Measurements from ENCODE around the gene NINJ1.

Gene NINJ1

DNA sequence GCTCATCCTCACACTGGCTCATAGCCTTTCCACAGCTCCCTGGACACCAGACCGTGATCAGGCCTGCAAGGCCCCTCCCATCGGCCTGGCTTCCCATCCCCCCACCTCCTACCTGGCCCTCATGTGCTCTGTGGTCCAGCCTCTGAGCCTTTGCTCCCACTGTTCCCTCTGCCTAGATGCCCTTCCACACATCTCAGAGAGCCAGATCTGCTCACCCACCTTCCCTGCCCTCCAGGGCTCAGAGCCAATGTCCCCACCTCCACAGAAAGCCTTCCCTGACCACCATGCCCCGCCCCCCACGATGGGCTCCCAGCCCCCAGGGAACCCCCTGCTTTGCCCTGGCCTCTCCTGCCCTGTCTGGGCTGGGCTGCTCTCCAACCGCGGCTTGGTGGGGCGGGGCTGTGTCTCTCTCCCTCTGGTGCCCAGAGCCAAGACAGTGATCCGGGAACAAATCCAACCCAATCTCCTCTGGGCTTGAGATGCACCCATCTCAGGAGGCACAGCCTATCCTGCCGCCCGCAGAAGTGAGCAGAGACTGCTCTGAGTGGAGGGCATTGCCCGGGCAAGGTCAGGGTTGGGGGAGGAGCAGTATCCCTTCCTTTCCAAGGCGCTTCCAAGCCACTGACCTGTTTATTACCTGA, 1.6 kb downstream of the NINJ1 start:
- no peak for DNase-seq (ENCODE audit: low read depth, low spot score)

DNA sequence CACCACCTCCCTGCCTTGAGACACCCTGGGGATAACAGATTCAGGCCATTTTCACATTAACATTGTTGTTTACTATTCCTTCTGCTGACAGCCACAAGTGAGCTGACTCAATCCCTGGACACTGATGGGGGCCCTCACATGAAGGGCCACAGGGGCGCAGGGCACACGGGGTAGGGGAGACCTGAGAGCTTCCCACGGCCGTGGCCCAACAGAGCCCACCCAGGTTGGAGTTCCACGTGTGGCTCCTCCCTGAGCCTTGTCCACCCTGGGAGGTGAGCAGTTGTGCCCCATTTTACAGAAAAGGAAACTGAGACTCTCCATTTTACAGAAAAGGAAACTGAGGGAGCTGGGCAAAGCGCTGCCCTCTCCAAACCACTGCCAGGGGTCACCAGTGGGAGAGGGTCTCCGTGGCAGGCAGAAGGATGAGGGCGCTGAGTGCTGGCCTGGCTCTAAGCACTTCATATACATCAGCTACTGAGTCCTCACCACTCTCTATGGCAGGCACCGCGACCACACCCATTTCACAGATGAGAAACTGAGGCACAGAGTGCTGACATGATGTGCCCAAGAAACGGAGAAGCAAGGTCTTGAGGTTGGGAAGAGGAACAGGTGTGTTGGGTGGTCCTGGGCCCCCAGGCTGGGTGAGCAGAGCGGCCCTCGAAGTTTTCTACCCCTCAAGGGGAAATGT, 2.3 kb downstream of the NINJ1 start:
- no peak for DNase-seq (ENCODE audit: low read depth, low spot score)

DNA sequence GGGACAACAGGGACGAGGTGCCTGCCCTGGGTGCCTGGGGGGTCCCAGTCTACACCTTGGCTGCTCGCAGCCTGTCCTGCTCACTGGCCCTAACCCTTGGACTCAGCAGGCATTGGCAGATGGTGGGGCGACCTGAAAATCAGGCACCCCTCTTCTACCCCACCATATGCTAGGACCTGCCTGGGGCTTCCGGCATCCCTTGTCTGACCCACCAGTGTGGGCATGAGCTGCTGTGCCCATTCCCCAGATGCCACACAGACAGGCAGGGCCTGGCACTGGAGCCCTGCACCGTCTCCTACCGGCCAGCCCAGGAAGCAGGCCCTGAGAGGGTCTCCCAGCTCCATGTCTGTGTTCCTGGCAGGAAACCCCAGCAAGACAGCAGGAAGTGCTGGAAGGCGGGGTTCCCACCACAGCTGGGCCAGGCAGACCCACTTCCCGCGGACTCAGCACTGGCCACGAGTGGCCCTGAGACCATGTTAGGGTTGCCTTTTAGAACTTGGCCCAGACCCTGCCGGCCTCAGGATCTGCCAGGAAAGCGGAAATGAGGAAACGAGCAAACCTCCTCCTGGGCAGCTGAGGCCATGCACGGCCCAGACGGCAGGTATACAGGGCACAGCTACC, 3.1 kb downstream of the NINJ1 start:
- no peak for DNase-seq (ENCODE audit: low read depth, low spot score)

DNA sequence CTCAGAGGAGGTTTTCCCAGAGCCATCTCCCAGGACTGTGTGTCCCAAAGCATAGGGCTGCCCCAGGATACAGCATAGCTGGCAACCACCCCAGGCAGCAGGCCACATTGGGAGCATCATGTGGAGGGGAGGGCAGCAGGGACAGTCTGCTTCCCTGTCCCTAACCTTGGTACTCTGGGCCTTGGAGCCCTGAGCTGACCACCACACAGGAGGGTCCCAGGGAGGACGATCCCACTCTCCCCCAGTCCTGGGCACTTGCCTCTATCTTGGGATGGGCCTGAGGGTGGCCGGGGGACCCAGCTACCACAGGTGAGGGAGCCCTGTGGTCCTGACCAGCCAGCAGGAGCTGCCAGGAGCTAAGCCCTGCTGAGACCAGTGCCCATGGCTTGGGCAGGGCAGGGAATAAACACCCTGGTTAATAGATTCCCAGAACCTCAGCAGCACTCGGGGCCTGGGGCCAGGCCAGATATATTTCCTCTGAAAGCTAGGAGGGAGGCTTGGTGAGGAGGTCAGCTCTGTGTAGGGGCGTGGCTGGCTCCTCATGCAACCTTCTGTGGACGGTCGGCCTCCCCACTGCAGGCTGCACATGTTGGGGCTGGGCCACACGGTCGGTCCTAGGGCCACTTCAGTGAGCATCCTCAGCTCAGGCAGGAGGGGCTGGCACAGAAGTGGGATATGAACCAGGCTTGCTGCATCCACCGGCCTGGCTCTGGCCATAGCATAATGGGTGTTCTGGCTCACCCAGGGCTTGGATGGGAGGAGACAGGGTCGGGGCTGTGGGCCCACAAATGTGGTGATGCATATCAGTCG, 4.2 kb downstream of the NINJ1 start:
- DNase-seq (ENCODE audit: low read depth, low spot score): no peak

DNA sequence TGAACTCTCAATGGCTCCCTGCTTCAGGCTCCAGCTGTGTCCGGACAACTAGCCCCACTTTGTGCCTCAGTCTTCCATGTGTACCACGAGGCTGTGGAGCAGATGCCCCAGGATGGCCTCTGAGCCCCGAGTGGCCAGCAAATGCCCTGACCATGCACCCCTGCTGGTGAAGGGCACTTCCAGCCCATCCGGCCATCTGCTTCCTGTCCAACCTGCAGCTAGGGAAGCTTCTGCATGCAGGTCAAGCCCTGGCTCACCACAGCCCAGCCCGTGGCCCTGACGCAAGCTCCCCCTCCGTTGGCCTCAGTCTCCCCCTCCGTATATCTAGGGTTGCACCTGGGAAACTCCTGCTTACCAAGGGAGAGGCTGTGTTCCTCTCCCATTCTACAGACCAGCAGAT, 4.8 kb downstream of the NINJ1 start:
- no peak for DNase-seq (ENCODE audit: low read depth, low spot score)

DNA sequence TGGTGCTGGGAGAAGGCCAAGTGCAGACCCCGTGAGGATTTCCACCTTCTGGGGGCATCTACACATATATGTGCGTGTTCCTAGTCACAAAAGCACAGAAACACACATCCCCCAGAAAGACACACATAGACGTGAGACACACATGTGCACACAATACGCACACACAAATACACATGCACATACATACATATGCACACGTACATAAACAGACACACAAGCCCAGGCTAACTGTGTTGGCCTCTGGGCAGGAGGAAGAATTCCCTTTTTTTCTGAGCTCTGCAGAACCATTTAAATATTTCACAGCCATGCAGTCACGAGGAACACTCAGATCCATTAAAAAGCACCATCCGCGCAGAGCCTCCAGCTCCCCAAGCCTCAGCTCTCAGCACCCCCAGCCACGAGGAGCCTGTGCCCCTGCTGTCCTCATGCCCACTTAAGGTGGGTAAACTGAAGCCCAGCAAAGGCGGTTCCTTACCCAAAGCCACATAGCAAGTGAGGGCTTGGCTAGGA, 5.3 kb downstream of the NINJ1 start:
- DNase-seq (ENCODE audit: low read depth, low spot score): no peak

DNA sequence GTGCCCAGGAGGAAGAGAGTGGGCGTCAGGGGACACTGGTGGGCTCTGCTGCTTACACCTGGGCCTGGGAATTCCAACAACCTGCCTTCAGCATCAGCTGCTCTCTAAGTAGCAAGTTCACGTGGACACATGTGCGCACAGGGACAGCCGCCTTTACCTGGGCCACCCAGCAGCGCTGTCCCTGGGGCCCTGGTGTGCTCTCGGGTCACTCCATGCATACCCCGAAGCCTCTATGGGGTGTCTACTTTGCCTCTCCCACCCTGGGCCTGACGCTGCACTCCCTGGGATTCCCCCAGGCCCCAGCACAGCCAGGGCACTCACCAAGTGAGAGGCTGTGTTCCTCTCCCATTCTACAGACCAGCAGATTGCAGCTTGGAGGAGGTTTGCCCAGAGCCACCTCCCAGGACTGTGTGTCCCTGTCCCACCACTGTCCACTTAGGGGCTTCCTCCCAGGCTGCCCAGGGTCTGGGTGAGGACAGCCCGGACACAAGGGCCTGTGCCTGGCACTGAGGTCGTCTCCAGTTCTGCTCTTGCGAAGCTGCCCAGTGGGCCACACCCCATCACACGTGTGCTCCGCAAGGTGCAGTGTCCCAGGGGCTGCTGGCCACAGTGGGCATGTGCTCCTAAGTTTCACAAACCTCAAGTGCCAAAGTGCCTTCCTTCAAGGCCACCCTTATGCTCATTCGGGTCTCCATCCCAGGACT, 5.9 kb downstream of the NINJ1 start:
- no peak for DNase-seq (ENCODE audit: low read depth, low spot score)

DNA sequence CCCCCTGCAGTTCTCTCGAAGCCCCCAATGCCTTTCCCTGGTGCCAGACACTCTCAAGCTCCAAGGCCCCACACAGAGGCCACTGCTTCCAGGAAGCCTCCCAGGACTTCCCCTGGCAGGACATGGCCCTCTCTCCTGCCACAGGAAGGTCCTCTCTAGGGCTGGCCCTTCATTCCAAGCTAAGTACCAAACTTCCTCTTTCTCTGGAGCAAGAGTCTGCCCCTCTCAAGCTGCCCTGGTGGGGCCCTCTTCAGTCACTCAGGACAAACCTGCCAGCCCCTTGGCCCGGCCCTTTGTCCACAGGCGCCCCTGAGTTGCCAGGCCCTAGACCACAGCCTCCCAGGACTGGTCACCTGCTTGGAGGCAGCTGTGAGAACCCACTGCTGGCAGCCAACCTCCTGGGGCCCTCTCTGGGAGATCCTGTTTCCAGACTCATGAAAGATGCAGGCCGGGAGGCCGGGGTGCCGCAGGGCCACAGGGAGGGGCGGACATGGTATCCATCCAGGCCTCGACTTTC, 6.6 kb downstream of the NINJ1 start:
- DNase-seq (ENCODE audit: low read depth, low spot score): no peak

DNA sequence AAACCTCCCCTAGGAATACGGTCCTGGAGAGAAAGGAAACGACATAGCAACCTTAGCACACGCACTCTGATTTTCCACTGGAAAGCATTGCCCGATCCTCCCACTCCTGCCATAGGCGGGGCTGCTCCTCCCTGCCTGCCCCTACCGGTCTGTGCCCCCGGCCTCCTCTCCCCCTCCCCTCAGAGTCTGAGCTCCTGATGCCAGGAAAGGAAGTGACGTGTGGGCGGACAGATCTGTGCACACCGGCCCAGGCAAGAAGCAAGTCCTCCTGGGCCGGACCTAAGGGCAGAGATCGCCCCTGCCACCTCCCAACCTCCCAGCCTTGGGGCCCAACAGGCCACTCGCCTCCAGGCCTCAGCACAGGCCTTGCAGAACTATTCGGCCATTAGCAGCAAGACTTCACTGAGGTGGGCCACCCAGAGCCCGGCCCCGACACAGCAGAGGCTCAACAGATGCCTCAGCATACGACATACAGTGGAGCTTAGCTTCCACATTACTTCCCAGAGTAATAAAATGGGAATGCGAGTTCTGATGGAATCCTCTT, 7.2 kb downstream of the NINJ1 start:
- DNase-seq (ENCODE audit: low read depth, low spot score): no peak

DNA sequence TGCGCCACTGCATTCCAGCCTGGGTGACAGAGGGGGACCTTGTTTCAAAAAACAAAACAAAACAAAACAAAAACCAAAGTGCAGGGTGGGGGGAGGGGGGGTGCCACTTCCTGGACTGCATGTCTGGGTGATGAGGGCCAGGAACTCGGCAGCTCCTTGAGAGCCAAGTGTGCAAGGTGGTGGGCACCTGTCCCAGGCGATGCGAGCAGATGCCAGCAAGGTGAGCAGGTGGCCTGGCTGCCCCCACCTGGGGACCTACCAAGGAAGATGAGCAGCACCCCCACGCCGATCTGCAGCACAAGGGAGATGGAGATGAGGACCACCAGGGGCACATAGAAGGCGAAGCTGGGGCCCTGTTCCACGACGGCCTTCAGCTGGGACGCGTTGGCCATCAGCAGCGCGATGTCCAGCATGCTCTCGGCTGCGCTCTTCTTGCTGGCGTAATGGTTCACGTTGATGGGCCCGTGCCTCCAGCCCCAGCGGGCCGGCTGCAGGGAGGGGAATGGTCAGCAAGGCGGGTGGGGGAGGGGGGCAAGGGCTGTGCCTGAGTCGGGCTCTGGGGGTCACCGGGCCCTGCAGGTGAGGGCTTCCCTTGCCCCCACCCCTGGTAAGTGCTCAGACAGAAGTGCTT, 7.8 kb downstream of the NINJ1 start:
- DNase-seq (ENCODE audit: low read depth, low spot score): no peak

DNA sequence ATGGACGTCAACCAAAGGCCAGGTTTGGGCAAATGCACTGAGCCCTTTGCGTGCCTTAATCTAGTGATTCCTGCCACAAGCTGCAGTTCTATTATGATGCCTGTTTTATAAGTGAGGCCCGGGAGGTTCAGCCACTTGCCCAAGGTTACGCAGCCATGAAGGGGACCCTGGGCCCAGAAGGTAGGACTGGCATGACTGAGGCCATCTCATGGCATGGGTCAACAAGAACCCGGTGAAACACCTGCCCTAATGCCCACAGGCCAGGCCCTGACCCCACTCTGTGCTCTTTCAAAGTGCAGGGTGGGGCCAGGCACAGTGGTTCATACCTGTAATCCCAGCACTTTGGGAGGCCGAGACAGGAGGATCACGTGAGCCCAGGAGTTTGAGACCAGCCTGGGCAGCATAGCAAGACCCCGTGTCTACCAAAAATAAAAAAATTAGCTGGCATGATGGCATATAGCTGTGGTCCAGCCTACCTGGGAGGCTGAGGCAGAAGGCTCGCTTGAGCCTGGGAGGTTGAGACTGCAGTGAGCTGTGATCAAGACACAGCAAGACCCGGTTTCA, 8.6 kb downstream of the NINJ1 start:
- DNase-seq (ENCODE audit: low read depth, low spot score): no peak

DNA sequence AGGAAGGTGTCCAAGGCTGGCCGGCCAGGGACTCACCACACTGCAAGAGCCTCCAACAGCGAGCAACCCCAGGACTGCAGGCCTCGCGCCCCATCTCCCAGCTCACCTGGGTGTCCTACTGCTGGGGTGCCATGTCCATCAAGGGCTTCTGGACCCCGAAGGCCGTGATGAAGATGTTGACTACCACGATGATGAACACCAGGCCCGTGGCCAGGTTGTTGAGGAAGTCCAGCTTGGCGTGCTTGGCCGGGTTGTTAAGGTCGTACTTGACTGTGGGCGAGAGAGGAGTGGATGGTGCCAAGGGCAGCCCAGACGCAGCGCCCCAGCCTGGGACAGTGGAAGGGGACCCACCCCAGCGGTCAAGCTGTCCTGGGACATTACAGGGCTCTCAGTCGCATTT, 9.3 kb downstream of the NINJ1 start:
- DNase-seq (ENCODE audit: low read depth, low spot score): no peak

DNA sequence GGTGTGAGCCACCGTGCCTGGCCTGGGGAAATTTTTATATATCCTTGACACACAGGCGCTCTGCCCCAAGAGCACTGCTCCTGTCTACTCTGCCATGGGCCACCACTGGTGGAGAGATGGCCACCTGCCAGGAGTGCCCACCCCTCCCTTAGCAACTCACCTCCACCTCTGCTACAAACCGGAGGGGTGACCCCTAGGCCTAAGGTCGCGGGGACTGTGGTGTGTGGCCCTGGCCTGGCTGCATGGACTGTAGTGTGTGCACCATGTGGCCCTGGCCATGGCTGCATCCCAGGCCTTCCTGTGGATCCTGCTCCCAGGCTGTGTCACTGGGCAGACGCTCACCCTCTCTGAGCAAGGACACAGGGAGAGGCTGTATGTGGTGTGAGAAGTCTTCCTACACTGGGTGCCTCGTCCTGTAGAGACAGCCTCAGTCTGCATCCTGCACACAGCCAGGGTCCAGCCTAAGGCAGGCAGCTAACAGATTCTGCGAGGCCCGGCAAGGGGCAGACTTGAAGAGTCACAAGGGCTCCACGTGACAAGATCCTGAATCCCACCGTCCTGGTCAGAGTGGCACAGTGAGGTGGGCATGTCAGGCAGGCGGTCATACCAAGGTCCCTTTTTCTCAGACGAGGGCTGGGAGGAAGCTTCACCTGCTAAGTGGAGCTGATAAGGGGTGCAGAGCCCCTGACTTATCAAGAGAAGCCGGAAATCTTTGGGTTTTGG, 10.3 kb downstream of the NINJ1 start:
- DNase-seq (ENCODE audit: low read depth, low spot score): no peak

DNA sequence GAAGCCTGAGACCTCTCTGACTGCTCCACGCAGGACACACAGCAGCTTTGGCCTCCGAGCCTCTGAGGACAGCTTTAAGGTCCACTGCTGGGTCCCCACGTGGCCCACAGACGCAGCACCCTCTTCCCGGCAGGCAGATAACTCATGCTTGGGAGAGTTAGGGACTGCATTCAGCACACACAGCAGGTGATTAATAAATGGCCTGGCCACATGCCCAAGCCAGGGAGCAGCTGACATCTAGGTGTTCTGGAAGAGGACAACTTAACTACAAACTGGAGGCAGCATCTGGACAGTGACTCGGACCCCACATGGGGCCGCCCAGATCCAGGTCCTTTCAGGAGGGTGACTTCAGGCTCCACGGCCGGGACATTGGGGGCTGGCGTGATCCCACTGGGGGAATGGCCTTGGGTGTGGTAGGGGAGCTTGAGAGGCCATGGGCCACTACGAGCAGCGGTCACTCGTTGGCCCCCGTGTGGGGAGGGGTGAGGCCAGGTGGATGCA, 11.3 kb downstream of the NINJ1 start:
- DNase-seq (ENCODE audit: low read depth, low spot score): no peak

DNA sequence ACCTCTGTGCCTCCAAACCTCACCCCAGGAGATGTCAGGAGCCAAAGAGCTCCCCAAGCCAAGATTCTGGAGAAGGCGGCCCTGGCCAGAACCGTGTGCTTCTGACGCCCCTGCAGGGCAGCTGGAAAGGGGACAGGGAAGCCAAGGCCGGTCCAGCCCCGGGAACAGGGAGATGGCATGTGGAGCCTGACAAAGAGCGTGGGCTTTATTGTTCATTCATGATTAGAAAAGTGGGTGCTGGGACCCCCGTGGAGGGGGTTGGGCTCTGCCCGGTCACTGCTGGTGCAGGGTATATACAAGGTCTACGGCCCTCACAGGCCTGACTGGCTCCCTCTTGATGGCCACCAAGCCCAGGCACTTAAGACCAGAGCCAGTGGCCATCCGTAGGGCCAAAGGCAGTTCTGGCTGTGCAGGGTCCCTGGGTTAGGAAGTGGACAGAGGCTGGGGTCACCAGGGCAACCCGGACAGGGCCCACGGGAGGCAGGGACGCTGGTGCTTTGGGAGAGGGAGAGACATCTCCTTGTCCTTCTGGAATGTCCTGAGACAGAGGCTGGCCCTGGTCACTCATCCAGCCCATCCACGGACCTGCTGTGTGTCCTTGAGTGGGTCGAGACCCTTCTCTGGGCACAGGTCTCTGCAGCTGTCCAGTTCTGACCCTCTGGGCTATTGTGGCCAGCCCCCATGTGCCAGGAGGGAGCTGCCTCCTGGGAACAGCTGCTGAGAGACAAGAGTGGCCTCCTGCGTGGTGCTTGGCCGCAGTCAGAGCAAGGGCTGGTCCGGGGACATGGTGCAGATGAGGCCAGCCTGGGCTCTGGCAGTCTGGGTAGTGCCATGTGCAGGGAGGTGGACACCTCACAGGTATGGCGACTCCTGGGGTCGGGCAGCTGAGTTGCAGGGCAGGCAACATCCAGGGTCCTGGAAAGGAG, 12.5 kb downstream of the NINJ1 start:
- no peak for DNase-seq (ENCODE audit: low read depth, low spot score)

DNA sequence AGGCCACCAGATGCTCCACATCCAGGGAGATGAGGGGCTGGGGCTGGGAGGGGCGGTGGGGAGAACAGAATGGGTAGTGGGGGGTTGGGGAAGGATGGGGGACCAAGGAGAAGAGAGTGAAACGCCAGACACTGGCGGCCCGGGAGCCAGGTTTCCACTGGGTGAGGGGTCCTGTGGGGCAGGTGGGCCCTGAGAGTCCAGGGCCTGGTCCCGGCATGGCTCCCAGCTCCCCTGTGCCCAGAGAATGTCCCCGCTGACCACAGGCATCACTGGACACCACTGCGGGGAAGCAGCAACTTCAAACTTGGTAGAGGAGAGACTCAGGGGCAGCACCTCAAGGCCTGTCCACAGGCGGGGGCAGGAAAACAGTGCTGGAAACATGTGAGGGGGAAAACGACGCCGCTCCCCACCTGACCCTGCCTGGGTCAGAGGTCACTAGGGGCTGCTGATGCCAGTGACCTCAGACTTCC, 13.2 kb downstream of the NINJ1 start:
- DNase-seq (ENCODE audit: low read depth, low spot score): no peak

DNA sequence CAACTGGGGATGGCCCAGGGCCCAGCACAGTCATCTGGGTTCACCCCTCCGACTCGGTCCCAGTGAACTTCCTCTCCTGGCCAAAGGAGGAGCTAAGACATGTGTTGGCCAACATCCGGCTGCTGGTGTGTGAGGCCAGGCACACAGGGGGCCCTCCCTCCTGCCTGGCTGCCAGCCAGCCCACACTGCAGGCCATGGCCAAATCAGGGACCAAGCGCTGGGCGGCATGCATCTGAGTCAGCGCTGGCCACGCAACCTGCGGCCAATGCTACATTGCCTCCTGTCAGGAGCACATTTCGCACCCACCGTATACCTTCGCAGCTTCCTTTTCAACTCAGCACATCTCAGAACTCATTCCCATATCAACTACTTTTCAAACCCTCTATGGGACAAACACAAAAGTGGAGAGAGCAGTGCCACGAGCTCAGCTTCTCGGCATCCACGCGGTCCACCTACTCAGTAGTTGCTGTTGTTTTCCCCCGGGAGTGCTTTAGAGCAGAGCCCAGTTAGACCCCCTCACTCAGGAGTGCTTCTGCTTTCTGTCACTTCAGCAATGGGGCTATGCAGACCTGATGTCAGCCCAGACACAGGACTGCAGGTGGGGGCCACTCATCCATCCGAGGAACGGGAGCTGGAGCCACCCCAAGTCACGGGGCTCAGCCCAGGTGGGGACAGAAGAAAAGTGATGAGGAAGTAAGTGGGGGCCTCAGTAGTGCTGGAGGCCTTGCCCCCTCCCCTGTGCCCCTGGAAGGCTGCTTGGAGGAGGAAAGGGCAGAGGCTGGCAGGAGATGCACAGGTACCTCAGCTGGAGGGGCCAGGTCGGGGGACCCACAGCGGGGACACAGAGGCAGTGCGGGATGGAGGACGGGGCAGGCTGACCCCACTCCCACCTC, 13.9 kb downstream of the NINJ1 start:
- no peak for DNase-seq (ENCODE audit: low read depth, low spot score)
